ENCODE results near the gene TGFBRAP1.

GRCh38 chr2:105241443-105241842, 88.1 kb downstream of the TGFBRAP1 start, which contains the start of gene GPR45:
- no peak for TF ChIP-seq CTCF (IDR thresholded peaks at IDR 0.05)
- no peak for TF ChIP-seq POLR2AphosphoS5 (IDR thresholded peaks at IDR 0.05)
